COLO668 (cell line): ENCODE results near the gene PARN.

ENCODE experiments used
- DNase-seq: peaks from one replicate; lab custom pipeline; 2025; ENCODE audit not compliant: unreplicated experiment; lab: John Stamatoyannopoulos, UW

The PARN gene

DNA sequence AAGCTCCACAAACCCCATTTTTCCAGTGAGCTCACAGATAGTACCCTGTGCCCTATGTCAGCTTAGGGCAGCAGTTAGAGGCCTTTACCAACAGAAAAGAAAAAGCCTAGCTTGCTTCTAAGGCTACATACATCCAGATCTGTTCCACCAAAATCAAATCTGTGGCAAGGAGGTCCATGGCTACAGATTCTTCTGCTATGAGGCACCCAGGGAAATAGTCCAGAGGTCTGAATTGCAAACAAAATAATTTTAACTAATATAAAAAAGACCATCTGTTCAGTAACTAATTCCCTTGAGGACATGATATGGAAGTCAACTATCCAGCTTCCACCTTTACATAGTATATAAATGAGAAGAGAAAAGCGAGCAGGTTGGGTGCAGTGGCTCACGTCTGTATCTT lies 129.3 kb downstream of the PARN start:
- DNase-seq, result no peak

DNA sequence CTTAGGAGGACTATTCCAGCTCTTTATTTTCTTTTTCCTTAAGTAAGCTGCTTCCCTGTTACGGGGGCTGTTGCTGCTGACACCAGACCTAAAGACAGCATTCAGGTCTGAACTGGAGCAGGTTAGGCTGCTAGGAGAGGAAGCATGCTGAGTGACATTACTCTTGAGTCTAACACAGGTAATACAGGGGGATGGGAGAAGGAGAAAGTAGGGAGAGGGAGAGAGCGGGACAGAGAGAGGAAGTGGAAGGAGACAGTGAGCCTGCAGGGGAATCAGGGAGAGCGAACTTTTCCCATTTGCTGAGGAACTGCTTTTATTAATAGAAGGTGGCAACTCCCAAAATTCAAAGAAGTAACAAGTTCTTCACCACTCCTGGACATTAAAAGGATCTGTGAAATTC lies 130.9 kb downstream of the PARN start:
- DNase-seq, result no peak

DNA sequence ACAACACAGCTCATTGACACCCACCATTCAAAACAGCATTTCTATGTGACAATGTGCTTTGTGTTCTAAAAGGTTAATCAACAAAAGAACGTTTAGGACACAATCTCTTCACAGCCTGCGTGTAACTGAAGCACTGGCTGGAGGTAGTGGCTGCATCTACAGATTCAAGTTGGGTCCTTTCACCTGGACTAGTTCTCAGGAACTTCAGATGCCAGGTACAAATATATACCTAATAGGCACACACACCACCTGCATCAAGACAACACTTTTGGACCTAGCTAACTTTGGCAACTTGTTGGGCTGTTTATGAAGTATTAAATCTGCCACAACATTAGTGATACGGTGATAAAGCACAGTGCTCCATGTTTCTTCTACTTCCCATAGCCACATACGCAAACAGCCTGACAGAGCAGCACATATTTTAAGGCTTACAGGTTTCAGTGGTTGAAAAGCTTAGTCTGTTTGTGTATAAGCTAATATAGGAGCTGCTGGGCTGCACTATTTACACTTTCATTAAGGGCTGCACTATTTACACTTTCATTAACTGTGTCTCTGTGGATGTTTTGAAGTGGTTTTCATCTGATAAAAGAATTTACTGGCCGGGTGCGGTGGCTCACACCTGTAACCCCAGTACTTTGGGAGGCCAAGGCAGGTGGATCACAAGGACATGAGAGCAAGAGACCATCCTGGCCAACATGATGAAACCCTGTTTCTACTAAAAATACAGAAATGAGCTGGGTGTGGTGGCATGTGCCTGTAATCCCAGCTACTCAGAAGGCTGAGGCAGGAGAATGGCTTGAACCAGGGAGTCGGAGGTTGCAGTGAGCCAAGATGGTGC lies 132.6 kb downstream of the PARN start:
- DNase-seq, result peak; percentile 34

DNA sequence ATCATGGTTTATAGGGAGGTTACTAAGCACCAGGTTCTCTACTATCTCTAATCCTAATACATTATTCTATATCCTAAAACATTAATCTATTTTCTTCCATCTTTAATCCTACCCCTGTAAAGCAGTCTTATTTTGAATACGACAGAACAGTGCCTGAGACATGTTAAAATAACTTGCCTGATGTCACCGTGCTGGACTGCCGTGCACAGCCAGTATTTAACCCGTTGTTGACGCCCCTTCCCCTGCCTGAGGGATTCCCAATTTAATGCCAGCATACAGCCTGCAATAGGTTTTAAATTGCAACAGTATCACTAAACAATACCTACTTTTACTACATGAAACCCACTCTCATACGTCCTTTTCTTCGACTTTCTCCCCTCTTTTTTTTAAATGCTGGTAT lies 133.3 kb downstream of the PARN start:
- no peak for DNase-seq

DNA sequence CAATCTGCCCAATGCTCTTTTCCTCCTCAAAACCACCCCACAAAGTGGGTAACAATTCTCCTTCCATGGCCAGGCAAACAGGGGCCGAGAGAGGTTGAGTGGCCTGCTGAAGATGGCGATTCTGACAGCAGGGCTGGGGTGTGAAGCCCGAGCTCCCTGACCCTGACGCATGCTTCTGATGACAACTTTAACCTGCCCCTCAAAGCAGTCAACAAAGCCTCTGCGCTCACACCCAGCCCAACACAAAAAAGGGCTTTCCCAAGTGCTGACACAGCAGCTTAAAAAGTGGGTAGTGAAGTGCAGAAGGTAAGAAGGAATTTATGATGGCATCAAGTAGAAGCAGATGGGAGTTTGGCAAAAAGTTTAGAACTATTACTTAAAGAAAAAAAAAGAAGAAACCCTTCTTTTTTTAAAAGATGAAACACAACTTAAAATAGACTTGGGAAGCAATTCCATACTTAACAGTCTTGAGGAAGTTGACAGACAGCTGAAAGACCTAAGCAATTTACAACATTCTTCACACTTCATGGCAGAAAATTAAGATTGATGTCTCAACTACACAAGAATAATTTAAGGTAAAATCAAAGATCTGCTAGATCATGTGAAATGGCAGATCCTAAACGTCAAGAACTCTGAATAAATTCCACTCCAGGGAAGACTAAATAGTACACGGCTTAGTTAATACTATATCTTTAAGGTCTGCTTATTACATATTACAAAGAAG lies 133.9 kb downstream of the PARN start:
- DNase-seq, result no peak

DNA sequence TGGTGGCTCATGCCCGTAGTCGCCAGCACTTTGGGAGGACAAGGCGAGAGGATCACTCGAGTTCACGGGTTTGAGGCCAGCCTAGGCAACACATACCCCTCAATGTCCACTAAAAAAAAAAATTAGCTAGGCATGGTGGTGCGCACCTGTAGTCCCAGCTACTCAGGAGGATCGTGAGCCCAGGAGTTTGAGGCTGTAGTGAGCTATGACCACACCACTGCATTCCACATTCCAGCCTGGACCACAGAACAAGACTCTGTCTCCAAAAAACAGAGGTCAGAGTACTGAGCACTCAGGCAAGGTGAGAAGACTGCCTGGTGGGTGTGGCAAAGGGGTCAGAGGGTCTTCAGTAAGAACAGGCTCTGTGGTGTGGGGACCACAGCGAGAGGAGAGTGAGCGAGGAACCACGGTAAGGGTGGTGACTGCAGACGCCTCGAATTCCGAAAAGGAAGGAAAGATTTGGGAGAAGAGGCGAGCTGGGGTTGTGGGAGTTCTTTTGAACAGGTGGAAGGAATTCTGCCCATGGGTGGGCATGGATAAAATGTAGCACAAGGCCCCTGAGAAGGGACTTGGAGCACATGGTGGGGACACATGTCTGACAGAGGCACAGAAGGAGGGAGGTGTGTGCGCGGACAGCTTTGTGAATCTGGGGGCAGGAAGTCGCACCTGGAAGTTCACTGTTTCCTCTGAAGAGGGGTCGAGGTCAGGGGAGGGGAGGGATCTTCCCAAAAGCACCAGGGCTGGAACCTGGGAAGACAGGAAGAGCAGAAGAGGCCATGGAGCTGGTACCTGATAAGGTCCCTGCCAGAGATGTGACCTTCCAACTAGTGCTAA lies 134.6 kb downstream of the PARN start:
- no peak for DNase-seq

DNA sequence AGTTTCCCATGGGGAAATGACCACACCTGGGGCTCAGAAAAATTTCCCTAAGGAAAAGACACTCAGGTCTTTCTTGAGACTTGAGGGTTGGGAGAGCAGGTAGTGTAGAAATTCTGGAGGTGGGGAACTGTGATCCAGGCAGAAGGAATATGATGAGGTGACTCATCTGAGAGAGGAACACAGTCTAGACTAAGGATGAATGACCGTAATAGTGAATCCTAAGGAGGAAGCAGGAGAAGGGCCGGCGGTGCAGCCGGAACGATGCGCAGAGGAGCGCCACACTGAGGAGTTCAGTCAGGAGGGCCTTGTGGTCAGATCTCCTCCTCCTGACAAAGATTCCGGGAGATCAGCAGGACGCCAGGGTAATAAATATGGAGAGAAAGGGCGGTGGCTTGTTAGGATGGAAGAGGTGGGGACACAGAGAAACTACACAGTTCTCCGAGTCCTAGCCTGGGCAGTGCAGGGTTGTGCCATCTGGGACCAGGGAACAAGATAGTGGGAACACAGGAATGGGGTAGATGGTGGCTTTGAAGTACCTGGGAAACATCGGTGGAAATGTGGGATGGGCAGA lies 135.6 kb downstream of the PARN start:
- DNase-seq, result no peak

DNA sequence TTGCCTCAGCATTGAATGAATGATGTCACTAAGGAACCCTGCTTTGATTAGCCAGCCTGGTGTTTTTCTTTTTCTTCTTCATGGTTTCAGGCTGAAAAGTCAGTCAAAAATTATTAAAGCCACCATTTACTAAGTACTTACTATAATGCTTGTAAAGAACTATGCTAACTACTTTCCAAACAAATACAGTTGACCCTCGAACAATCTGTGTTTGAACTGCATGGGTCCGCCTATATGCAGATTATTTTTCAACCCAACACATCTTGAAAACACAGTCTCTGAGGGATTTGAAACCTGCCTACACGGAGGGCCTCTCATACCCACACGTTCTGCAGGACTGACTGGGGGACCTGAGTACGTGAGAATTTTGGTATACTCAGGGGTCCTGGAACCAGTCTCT lies 136.3 kb downstream of the PARN start:
- no peak for DNase-seq

DNA sequence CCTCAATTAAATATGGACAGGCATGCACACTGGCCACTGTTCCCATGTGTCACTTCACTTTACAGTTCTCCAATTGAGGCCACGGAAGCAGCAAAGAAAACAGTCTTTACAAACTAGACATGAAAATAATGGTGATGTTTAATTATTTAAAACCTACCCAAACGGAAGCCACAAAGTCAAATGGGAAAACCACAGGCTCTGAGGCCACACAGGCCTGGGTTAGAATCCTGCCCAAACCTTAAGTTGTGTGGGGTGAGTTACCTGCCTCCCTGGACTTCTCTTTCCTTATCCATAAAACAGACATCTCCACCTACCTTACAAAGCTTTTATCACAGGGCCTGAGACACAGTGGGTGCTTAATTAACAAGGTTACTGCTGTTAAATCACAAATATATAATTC lies 137.4 kb downstream of the PARN start:
- DNase-seq, result no peak

DNA sequence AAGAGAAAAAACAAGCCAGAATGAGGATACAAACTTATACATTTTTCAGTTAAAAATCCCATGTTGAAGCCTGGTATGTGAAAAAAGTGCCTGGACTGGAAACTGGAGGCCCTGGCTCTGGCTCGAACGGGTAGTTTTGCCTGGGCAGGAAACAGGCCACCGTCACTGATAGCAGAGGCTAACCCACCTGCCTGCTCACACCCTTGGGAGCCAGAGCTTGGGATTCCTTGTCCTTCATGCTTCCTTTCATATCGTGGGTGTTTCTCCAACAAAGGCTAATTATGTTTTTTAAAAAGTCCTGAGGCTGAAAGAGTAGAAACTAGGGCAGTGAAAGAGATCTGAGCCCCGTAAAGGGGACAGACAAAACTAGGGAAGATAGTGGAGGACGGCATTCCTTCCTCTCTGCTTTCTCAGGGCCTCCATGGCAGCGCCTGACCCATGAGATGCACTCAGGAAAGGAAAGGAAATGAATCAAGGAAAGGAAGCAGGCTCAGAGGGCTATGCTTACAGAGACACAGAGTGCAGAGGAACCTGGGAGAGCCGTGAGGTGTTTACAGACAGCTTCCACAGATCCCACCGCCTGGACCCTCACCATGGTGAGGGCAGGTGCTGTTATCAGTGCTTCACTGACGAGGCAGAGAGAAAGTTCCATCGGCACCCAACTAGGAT lies 138.1 kb downstream of the PARN start:
- no peak for DNase-seq

DNA sequence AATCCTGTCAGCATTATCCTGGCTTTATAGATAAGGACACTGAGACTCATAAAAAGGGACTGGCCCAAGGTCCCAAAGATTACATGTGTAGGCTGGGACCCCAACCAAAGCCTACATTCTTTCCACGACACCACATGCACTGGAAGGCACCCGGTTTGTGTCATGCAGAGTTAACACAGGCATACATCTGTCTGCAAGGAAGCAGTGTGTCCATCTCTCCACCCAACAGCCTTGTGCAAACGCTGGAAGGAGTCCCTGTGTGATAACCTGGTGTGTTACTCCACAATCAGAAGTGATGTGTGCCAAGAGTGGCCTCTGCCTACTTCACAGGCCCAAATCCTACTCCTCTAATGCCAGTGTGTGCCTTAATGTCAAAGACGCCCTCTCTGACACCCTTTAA lies 139.8 kb downstream of the PARN start:
- DNase-seq, result no peak

DNA sequence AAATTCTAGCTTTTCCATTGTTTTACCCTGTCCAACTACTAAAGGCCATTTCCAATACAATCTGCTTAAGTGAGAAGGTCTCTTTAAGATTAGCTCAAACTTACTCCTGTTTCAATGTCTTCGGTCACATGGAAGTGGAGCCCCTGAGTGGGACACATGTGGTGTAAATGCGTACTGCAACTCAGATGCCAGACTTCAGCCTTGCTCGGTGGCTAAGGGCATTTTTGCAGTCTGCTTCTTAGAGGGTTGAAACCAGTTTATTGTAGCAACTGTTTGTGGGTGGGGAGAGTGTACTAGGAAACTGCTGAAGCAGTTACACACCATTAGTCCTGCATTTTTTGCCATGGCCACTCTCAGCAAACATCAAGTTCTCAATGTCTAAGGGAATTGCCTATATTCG lies 140.6 kb downstream of the PARN start:
- DNase-seq, result no peak

DNA sequence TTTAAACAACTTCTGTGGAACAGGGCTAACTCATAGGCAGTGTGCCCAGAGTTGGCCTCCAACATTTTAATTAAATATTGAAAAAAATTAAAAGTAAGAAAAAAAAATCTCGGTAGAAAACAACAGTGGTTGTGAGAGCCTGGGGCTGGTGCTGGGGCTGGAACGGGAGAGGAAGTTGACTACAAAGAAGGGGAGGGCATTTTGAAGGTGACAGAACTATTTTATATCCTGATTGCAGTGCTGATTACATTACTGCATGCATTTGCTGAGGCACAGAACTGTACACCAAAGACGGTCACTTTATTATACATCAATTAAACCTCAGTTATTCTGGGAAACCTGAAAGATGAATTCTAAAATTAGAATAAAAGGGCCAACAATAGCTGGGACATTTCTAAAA lies 142.5 kb downstream of the PARN start:
- no peak for DNase-seq

DNA sequence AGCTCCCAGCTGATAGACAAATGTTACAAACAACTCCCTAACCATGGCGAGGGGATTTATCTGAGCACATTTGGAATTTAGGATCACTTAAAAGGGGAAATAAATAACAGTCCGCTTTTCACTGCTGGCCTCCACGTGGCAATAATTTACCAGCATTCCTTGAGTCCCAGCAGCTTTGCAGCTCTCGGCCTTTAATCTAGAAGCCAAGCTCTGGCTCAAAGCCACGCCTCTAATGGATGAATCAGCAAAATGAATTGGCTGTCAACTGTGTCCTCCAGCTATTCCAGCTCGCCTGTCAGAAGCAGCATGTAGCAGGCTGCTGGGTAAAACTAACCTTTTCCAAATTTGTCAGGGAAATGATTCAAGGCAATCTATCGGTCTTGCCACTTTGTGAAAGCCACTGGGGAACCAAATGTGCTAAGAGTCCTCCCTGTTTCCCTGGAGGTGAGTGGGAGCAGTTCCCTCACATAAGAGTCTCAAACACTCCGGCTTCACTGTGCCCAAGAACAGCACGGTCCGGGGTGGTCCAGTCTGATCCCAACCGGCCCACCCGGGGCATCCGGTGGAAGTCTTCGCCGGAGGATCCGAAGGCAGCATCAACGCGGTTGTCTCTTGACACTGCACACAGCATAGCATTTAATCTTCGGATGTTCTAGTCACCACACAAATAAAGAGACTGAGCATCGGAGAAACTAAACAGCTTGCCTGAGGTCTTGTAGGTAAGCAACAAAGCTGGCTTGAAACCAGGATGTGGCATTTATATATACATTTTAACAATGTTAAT lies 143.3 kb downstream of the PARN start:
- DNase-seq, result peak; percentile 17

DNA sequence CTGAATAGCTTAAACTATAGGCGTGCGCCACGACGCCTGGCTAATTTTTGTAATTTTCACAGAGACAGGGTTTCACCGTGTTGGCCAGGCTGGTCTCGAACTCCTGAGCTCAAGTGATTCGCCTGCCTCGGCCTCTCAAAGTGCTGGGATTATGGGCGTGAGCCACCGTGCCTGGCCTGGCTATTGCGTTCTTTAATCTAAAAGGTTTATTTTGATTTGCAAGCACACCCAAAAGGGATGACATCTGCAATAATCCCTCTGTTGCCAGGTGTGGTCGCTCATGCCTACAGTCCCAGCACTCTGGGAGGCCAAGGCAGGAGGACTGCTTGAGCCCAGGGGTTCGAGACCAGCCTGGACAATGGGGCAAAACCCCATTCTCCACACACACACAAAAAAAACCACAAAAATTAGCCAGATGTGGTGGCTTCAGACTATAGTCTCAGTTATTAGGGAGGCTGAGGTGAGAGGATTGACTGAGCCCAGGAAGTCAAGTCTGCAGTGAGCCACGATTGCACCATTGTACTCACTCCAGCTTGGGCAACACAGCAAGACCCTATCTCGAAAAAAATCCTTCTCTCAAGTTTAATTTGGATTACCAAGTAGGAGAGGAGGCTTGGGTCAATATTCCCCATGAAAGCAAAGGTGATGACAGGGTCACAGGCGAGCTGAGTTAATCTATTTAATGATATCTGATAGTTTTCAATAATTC lies 144.1 kb downstream of the PARN start:
- DNase-seq, result no peak

DNA sequence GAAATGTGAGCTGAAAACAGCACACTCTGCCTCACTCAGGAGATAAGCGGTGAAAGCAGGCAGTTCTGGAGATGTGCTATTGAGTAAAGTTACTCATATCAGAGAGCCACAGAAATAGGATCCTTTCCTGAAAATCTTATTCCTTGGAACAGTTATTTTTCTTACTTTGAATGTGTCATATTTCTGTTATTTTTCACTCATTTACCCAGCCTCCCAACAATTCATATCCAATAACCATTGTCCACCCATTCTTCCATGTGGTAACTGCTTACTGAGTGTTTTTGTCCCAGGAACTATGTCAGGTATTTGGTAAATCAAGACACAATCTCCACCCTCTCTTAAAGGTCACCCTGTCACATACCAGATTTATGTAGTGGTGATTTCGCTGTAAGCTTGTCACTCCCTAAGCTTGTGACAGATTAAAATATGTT lies 144.9 kb downstream of the PARN start:
- no peak for DNase-seq

DNA sequence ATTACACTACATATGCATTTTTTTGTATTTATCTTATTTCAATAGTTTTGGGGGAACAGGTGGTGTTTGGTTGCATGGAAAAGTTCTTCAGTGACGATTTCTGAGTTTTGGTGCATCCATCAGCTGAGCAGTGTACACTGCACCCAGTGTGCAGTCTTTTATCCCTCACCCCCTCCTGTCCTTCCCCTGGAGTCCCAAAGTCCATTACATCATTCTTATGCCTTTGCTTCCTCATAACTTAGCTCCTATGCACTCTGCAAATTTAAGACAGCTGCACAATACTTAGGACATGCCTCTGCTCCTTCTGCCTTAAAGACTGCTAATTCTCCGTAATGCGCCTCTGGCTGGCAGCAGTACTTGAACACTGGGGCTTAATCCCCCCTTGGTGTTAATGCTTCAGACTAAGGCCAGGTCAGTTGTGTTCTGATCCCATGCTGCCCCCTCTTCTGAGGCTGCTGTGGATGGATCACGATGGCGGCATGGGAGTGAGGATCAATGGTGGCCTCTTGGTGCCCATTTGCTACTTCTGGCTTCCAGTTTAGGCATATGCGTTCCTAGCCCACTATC lies 146.2 kb downstream of the PARN start:
- DNase-seq, result no peak

DNA sequence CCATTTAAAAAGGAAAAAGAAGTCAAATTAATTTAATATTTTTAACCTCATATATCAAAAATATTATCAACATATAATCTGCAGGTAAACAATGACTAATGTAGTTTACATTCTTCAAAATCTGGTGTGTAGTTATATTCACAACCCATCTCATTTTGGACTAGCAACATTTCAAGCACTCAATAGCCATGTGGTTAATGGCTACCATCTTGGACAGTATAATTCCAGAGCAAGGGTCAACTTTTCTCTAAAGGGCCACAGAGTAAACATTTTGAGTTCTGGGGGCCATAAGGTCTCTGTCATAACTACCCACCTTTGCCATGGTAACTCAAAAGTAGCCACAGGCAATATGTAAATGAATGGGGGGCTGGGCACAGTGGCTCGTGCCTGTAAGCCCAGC lies 153.9 kb downstream of the PARN start:
- no peak for DNase-seq
